Panc1 (cell line): ENCODE results near the gene DKK3.

ENCODE experiments used
- CTCF ChIP-seq: fragments of 450-650 bp; IDR thresholded peaks from 2 replicates; pipeline ENCODE4 v1.5.1; 2017; ENCODE audit warnings: mild to moderate bottlenecking
- POLR2AphosphoS5 ChIP-seq: IDR thresholded peaks from 2 replicates; pipeline ENCODE4 v1.6.1; 2012; ENCODE audit warnings: mild to moderate bottlenecking, low read depth, low read length, moderate library complexity
- SIN3A ChIP-seq: IDR thresholded peaks from 2 replicates; pipeline ENCODE4 v1.6.1; 2012; ENCODE audit warnings: low read depth, mild to moderate bottlenecking, low read length, moderate library complexity, borderline replicate concordance; ENCODE audit not compliant: insufficient read depth

GRCh38 chr11:11964774-11965150 lies 43.7 kb downstream of the DKK3 start:
- TF ChIP-seq SIN3A = no peak
- no peak for TF ChIP-seq CTCF
- no peak for TF ChIP-seq POLR2AphosphoS5
